Measurements from ENCODE around the gene NOLC1. TPM values are rescaled to one million over a fixed set of nuclear protein-coding genes. Genes with fewer than 3 reads are reported as not detected.

The NOLC1 gene
- total and polyA plus RNA-seq, 2 of the 4 experiments (the other 2 are of a cell fraction), result 43.2 to 55.3 TPM

- H2BK15ac ChIP-seq (ENCODE audit: low read depth, low read length), result no peak overlapping the region
Observed at GRCh38 chr10:102159831-102160230, 7.6 kb downstream of the NOLC1 start.

More at GRCh38 chr10:102159831-102160230, 7.6 kb downstream of the NOLC1 start:
- Histone ChIP-seq H2AK9ac (replicated peaks; ENCODE audit: low read depth, low read length, poor library complexity) (no peak overlapping the region), H4K20me1 (ENCODE audit: insufficient read depth, low read length) (peaks cover 25% of the 10 kb centered on the region; the same call in 1 of the 2 replicates), H3K79me1 (ENCODE audit: low read depth in 1 of 2, low read length in 2 of 2) (peaks cover 19 to 30% of the 10 kb centered on the region in 2 experiments), H3K56ac (ENCODE audit: extremely low read depth, insufficient read depth, low read length) (no peak overlapping the region), H2BK20ac (ENCODE audit: low read depth, low read length) (no peak overlapping the region), H3K9ac (ENCODE audit: low read depth, low read length) (no peak overlapping the region), H3K9me1 (ENCODE audit: insufficient read depth, low read length) (no peaks in the 10 kb centered on the region), H2BK120ac (ENCODE audit: low read depth, low read length) (no peak overlapping the region), H2AFZ (replicated peaks; ENCODE audit: low read length, poor library complexity) (no peak overlapping the region), H4K5ac (ENCODE audit: low read depth, low read length) (no peak overlapping the region), H3K18ac (ENCODE audit: low read depth, low read length) (no peak overlapping the region), H3K4ac (ENCODE audit: low read depth, low read length) (no peak overlapping the region), H3K9me3 (ENCODE audit: control insufficient read depth, insufficient read depth, low read length) (no peaks in the 10 kb centered on the region), H3K36me3 (ENCODE audit: control insufficient read depth, insufficient read depth, low read length) (peaks cover 59% of the 10 kb centered on the region), H3K27me3 (ENCODE audit: control insufficient read depth, insufficient read depth, low read length) (no peaks in the 10 kb centered on the region), H3K4me1 (ENCODE audit: control insufficient read depth, insufficient read depth, low read length) (no peaks in the 10 kb centered on the region; the same call in 1 of the 2 replicates), H3K4me3 (ENCODE audit: insufficient read depth, low read depth, low read length) (no peak overlapping the region), H2AK5ac (ENCODE audit: low read depth, low read length) (no peak overlapping the region), H3K14ac (replicated peaks; ENCODE audit: low read depth, low read length) (no peak overlapping the region), H4K8ac (ENCODE audit: low read depth in 2 of 2, low read length in 2 of 2) (no peak overlapping the region), H3K27ac (ENCODE audit: insufficient read depth, low read length) (no peak overlapping the region), H2BK5ac (ENCODE audit: low read depth, low read length, poor library complexity, severe bottlenecking) (no peak overlapping the region), H3K4me2 (ENCODE audit: low read depth, low read length) (no peak overlapping the region), H3K23ac (ENCODE audit: low read depth, low read length) (no peak overlapping the region), H4K91ac (ENCODE audit: insufficient read depth, low read depth, low read length) (no peak overlapping the region)
- ChIA-PET CTCF (interaction anchor here (1.0 to 1.8 kb wide), 2 partner anchors 10 to 28 kb away, joined by 3 to 8 read pairs; no protein-coding TSS in a partner anchor), POLR2A (ENCODE audit: unreplicated experiment) (no interaction called here)
- dilution Hi-C loops (cut with HindIII; ENCODE audit: low sequenced_read_pairs, unreplicated experiment), result no loop called here
- no peak for TF ChIP-seq SMC3 (IDR thresholded peaks at IDR 0.05; ENCODE audit: low read depth, low read length)
- TF ChIP-seq ELK1 (IDR thresholded peaks at IDR 0.05; ENCODE audit: borderline replicate concordance, low read depth, low read length), result no peak
- TF ChIP-seq MXI1 (IDR thresholded peaks at IDR 0.05; ENCODE audit: borderline replicate concordance, low read depth, low read length), result no peak
- no peak for TF ChIP-seq POLR2A (IDR thresholded peaks at IDR 0.05; ENCODE audit: low read depth, low read length)
- no peak for TF ChIP-seq BHLHE40 (IDR thresholded peaks at IDR 0.05; ENCODE audit: low read depth, low read length)
- TF ChIP-seq RCOR1 (IDR thresholded peaks at IDR 0.05; ENCODE audit: insufficient replicate concordance, low read length), result no peak
- TF ChIP-seq MAFK (IDR thresholded peaks at IDR 0.05; ENCODE audit: low read depth, low read length), result no peak
- TF ChIP-seq, protein P1, sequence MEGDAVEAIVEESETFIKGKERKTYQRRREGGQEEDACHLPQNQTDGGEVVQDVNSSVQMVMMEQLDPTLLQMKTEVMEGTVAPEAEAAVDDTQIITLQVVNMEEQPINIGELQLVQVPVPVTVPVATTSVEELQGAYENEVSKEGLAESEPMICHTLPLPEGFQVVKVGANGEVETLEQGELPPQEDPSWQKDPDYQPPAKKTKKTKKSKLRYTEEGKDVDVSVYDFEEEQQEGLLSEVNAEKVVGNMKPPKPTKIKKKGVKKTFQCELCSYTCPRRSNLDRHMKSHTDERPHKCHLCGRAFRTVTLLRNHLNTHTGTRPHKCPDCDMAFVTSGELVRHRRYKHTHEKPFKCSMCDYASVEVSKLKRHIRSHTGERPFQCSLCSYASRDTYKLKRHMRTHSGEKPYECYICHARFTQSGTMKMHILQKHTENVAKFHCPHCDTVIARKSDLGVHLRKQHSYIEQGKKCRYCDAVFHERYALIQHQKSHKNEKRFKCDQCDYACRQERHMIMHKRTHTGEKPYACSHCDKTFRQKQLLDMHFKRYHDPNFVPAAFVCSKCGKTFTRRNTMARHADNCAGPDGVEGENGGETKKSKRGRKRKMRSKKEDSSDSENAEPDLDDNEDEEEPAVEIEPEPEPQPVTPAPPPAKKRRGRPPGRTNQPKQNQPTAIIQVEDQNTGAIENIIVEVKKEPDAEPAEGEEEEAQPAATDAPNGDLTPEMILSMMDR (conservative IDR thresholded peaks at IDR 0.05; ENCODE audit: low read depth, low read length), result no peak
- no peak for TF ChIP-seq NFE2L2 (IDR thresholded peaks at IDR 0.05; ENCODE audit: low read depth, low read length)
- TF ChIP-seq FOS (IDR thresholded peaks at IDR 0.05; ENCODE audit: low read depth, low read length), result no peak
- TF ChIP-seq, protein P2, sequence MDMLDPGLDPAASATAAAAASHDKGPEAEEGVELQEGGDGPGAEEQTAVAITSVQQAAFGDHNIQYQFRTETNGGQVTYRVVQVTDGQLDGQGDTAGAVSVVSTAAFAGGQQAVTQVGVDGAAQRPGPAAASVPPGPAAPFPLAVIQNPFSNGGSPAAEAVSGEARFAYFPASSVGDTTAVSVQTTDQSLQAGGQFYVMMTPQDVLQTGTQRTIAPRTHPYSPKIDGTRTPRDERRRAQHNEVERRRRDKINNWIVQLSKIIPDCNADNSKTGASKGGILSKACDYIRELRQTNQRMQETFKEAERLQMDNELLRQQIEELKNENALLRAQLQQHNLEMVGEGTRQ (IDR thresholded peaks at IDR 0.05; ENCODE audit: low read depth, low read length), result no peak
- no peak for TF ChIP-seq CHD1 (IDR thresholded peaks at IDR 0.05; ENCODE audit: low read depth, low read length)
- TF ChIP-seq CEBPB (IDR thresholded peaks at IDR 0.05; ENCODE audit: low read depth, low read length), result no peak
- no peak for TF ChIP-seq RFX5 (IDR thresholded peaks at IDR 0.05; ENCODE audit: low read depth, low read length)
- no peak for TF ChIP-seq MAZ (IDR thresholded peaks at IDR 0.05; ENCODE audit: borderline replicate concordance, low read depth, low read length)
- no peak for TF ChIP-seq RAD21 (IDR thresholded peaks at IDR 0.05; ENCODE audit: low read length)
- DNase-seq (no peak), ATAC-seq (ENCODE audit: low read depth) (no peak)
- no TSS peak for BruUV-seq (replicated peaks)
- in situ Hi-C loops (cut with MboI; ENCODE audit: low sequenced_read_pairs), result no loop called here
- WGBS, 2 experiments (ENCODE audit: extremely low coverage in 2 of 2, insufficient read length in 1 of 2), result no CpG with 5 or more reads among the region's 4 CpGs
- intact Hi-C loops (cut with micrococcal nuclease), result no loop called here

All from IMR-90 (cell line).